Lower lobe of right lung (tissue), 2 donors: ENCODE results near the gene STRIP1. TPM values are rescaled to one million over a fixed set of nuclear protein-coding genes. Genes with fewer than 3 reads are reported as not detected.

Source experiments
- ATAC-seq, 2 donors: fragments of 200-7000 bp; cut with Tn5 transposase; one replicate each; pipeline ENCODE4 v1.9.1; 2020 to 2022; ENCODE audit warnings: mild to moderate bottlenecking in 2 of 2, moderate library complexity in 2 of 2
- DNase-seq: peaks from one replicate; pipeline ENCODE4 v3.0.0-alpha.2; 2020
- H3K27ac ChIP-seq: fragments of 200-600 bp; one replicate; pipeline ENCODE4 v1.8.0; 2022
- H3K27me3 ChIP-seq: fragments of 200-600 bp; one replicate; pipeline ENCODE4 v1.8.0; 2022; ENCODE audit warnings: low read depth
- H3K36me3 ChIP-seq: fragments of 200-600 bp; one replicate; pipeline ENCODE4 v1.8.0; 2022; ENCODE audit warnings: mild to moderate bottlenecking
- H3K4me1 ChIP-seq: fragments of 200-600 bp; one replicate; pipeline ENCODE4 v1.8.0; 2022
- H3K4me3 ChIP-seq: fragments of 200-600 bp; one replicate; pipeline ENCODE4 v1.8.0; 2022; ENCODE audit warnings: mild to moderate bottlenecking
- H3K9me3 ChIP-seq: fragments of 200-600 bp; one replicate; pipeline ENCODE4 v1.8.0; 2022
- intact Hi-C: fragments of 100-400 bp; cut with DNase I; formaldehyde crosslinking; loops from one replicate; pipeline ENCODE4 v1.11.0; 2022
- total RNA-seq: library from RNA; stranded (reverse); fragmentation: NEBNext Ultra II Directional; extraction: Animal tissue kit (Norgen Biotek cat#: 25700); gene quantifications from one replicate; pipeline ENCODE4 v1.2.1, GENCODE V29; 2021
- TF ChIP-seq, protein P1 (sequence below): fragments of 200-600 bp; IDR thresholded peaks from one replicate; pipeline ENCODE4 v1.8.0; 2022; ENCODE audit warnings: antibody characterized with exemption, mild to moderate bottlenecking
- donor health status: DM: no; HTN: yes; CAD: no; lungs with severe emphysema.

STRIP1 gene
- total RNA-seq, 1 donor from 2014 or later, result 36.5 TPM

DNA sequence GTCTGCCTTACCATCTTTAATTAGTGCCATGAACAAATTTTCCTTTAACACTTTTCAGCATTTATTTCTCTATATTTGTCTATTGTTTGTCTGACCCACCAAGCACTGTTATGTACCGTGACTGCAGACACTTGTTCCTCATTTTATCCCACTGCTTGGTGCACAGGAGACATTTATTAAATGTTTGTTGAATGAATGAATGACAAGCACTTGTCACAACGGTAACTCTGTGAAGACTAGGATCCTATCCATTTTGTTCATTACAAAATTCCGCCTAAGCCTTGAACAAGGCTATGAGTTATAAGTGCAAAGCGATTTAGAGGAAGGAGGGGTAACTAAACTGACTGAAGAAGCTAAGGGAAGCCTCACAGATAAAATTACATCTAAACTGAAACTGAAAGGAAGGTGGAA is 379 bp upstream of the STRIP1 start:
- H3K27ac ChIP-seq, result peak overlapping the region; percentile 91
- ATAC-seq, result no peak
- no peak for DNase-seq
- no peaks in the 10 kb centered on the region for H3K27me3 ChIP-seq
- H3K36me3 ChIP-seq, result peaks cover 17% of the 10 kb centered on the region
- H3K4me3 ChIP-seq, result peak overlapping the region; percentile 92
- intact Hi-C loops, result no loop called here
- H3K4me1 ChIP-seq, result peaks cover 28% of the 10 kb centered on the region
- H3K9me3 ChIP-seq, result no peaks in the 10 kb centered on the region
- TF ChIP-seq, protein P1, sequence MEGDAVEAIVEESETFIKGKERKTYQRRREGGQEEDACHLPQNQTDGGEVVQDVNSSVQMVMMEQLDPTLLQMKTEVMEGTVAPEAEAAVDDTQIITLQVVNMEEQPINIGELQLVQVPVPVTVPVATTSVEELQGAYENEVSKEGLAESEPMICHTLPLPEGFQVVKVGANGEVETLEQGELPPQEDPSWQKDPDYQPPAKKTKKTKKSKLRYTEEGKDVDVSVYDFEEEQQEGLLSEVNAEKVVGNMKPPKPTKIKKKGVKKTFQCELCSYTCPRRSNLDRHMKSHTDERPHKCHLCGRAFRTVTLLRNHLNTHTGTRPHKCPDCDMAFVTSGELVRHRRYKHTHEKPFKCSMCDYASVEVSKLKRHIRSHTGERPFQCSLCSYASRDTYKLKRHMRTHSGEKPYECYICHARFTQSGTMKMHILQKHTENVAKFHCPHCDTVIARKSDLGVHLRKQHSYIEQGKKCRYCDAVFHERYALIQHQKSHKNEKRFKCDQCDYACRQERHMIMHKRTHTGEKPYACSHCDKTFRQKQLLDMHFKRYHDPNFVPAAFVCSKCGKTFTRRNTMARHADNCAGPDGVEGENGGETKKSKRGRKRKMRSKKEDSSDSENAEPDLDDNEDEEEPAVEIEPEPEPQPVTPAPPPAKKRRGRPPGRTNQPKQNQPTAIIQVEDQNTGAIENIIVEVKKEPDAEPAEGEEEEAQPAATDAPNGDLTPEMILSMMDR, result no peak

DNA sequence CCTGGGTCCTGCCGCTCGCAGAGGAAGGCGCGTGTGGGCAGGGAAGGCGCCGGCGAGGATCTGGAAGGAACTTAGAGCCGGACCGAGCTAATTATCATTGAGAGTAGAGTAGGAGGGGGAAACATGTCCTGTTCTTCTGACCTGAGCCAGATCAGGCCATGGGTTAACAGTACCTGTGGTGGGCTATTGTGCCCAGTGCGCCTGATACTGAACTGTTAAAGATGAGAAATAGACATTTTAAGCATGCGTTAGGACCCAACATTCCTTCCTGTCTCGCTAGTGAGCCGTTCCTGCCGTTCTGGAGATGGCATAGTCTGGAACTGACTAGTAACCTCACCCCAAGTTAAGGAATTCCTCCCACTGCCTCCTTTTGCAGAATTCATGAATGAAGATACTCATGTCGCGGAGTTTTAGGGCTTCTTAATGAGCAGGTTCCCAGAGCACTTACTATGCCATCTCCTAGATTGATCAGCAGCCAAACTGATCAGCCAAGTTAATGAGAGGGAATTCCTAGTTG is 870 bp downstream of the STRIP1 start:
- Histone ChIP-seq H3K4me1 (peaks cover 28% of the 10 kb centered on the region), H3K27me3 (no peaks in the 10 kb centered on the region), H3K4me3 (peak overlapping the region; percentile 92), H3K27ac (peak overlapping the region; percentile 91), H3K9me3 (no peaks in the 10 kb centered on the region), H3K36me3 (peaks cover 30% of the 10 kb centered on the region)
- TF ChIP-seq, protein P1, result no peak
- intact Hi-C loops, result no loop called here
- ATAC-seq (peak; percentile 1 to 61), DNase-seq (no peak)

DNA sequence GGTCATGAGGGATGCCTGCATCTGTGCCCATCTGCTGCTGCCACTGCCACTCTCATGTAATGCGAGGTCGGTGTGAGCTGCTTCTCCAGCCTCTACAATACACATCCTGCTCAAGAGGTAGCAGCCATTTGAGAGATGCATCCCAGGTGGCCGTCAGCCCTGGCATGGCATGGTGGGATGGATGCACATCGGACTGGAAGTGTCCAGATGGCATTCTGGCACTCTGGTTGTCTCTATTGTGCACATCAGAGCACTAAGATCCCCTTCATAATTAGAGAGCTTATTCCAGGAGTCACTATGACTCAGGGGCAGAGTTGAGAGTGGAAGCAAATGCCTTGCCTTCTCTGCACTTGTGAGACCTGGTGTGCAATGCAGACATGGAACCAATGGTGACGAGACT is 3.8 kb downstream of the STRIP1 start:
- Histone ChIP-seq H3K4me1 (peaks cover 19% of the 10 kb centered on the region), H3K9me3 (no peaks in the 10 kb centered on the region), H3K4me3 (no peak overlapping the region), H3K27me3 (no peaks in the 10 kb centered on the region), H3K27ac (no peak overlapping the region), H3K36me3 (peaks cover 60% of the 10 kb centered on the region)
- intact Hi-C loops, result no loop called here
- DNase-seq (no peak), ATAC-seq (no peak)
- TF ChIP-seq, protein P1, result no peak

DNA sequence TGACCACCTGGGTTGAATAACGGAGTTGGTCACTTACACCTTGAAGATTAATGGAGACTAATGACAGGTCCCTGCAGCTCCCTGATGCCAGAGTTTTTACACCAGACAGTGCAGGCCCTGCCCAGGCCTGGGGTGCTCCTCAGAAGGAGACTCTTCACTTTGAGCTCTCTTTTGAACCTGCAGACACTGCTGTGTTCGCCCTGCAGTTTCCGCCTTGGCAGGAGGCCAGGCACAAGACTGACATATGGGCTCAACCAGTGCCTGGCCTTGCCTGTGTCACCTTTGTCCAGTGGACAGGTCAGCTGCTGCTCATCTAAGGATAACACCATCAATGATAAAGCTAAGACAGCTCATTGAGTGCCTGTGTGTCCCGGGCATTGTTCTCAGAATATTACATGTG is 5.2 kb downstream of the STRIP1 start:
- no peak overlapping the region for H3K27ac ChIP-seq
- peaks cover 19% of the 10 kb centered on the region for H3K4me1 ChIP-seq
- ATAC-seq (no peak), DNase-seq (no peak)
- no peaks in the 10 kb centered on the region for H3K27me3 ChIP-seq
- intact Hi-C loops, result no loop called here
- TF ChIP-seq, protein P1, result no peak
- no peak overlapping the region for H3K4me3 ChIP-seq
- H3K9me3 ChIP-seq, result no peaks in the 10 kb centered on the region
- H3K36me3 ChIP-seq, result peaks cover 73% of the 10 kb centered on the region

DNA sequence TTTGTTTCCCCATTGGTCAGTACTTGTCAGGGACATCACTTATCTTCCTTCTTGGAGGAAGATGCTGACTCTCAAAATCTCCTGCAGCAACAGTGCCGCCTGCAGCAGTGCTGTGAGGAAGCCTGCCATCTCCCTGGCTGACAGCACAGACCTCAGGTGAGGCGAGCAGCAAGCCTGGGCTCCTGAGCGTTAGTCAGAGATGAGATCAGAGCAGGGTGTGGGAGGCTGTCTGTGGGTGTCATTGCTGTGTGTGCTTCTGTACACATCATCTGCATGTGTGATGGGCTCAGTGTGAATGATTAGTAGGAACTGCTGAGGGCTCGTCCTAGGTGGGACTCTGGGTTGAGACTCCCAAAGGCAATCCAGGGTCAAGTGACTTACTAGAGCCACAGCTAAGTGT is 6.1 kb downstream of the STRIP1 start:
- TF ChIP-seq, protein P1, result no peak
- intact Hi-C loops, result no loop called here
- H3K27me3 ChIP-seq, result no peaks in the 10 kb centered on the region
- H3K36me3 ChIP-seq, result peaks cover 82% of the 10 kb centered on the region
- no peaks in the 10 kb centered on the region for H3K9me3 ChIP-seq
- peaks cover 15% of the 10 kb centered on the region for H3K4me1 ChIP-seq
- no peak overlapping the region for H3K4me3 ChIP-seq
- ATAC-seq, result no peak
- DNase-seq, result no peak
- no peak overlapping the region for H3K27ac ChIP-seq
